ENCODE measurements around the gene EMD. TPM values are rescaled to one million over a fixed set of nuclear protein-coding genes. Genes with fewer than 3 reads are reported as not detected.

The EMD gene
- total RNA-seq, 1 experiment from 2014 or later = 69.3 TPM

DNA sequence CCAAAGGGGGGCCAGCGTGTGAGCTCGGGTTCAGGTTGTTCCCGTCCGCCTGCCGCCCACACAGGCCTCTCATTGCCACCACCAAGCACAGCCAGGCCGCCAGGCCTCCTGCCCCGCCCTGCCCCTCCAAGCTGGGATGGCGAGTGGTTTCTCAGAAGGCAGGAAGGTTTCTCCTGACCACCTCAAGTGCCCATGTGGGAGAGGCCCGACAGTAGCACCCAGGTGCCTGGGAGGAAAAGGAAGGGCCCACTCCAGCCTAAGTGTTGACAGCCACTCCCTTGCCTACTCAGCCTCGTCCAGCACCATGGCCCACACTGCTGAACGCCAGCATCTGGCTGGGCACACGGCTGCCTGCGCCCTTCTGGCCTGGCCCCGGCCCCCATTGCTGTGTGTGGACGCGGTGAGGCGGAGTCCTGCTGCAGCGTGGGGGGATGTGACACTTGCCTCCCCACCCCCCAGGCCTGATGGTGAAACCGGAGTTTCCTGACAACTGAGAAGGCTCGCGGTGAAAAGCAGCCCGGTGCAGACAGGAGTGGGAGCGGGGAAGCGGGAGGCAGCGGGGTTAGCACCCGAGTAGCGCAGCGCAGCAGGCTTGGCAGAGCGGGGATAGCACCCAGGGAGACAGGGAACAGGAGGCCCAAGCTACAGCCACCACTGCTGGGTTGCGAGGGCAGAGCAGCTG, 23.9 kb upstream of the EMD start:
- no peak for DNase-seq (ENCODE audit: low spot score)

DNA sequence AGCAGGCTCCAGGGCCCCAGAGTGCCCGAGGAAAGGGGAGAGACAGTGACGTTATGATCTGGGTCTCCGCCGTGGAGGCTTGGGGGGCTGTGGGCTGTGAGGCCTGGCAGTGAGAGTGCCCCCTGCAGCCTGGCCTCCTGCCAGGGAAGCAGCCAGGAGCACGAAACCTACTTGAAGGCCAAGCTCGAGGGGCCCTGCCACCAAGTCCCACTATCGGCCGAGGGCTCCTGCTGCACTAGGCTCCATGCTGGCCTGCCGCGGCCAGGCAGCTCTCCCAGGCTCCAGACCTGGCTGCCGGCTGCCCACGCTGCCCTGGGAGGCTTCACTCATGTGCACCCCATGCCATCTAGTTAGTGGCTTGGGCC, 23.3 kb upstream of the EMD start:
- no peak for DNase-seq (ENCODE audit: low spot score)

DNA sequence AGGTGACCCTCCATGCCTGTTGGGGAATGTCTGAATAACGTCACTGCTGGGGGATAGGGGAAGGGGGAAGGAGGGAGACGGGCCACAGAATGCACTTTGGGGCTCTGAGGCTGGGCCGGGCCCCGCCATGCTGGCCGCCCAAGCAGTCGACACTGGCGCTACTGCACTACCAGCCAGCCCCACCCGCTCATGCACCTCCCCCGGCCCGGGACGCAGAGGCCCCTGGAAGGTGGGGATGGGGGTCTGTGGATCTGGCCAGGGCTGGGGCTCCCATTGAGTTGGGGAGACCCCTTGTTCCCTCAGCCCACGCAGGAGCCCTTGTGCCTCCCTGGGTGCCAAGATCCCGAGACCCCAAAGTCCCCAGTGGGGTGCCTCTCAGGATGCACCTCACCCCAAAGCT, 22.5 kb upstream of the EMD start:
- no peak for DNase-seq (ENCODE audit: low spot score)

DNA sequence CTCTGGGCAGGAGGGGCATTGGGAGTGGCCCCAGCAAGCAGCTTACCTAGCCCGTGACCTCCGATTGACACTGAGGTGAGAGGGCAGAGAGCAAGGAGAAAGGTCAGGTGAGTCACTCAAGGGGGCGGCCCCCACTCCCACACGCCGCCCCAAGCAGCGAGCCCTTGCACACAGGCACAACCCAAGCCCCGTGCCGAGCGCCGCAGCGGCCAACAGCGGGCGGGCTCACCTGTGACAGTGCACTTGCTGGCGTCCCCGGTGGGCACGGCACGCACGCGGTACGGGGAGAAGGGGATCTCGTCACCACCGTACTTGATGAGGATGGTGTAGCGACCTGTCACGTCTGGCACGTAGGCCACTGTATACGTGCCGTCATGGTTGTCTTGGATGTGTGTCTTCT, 21.9 kb upstream of the EMD start:
- no peak for DNase-seq (ENCODE audit: low spot score)

DNA sequence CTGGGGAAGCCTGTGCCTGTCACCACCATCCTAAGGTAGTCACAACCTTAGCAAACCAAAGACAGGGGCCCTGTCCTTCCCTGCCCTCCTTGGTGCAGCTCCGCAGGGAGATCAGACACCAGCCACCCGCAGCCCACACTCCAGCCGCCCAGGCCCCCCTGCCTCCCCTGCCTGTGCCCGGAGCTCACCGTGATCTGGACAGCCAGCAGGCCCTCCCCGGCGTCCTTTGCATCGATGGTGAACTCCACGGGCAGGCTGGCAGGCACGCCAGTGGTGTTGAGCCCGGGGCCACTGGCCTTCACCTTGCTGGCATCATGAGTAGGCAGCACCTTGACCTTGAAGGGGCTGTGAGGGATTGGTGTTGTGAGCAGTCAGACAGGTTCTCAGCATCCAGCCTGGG, 21.1 kb upstream of the EMD start:
- DNase-seq (ENCODE audit: low spot score) = no peak

DNA sequence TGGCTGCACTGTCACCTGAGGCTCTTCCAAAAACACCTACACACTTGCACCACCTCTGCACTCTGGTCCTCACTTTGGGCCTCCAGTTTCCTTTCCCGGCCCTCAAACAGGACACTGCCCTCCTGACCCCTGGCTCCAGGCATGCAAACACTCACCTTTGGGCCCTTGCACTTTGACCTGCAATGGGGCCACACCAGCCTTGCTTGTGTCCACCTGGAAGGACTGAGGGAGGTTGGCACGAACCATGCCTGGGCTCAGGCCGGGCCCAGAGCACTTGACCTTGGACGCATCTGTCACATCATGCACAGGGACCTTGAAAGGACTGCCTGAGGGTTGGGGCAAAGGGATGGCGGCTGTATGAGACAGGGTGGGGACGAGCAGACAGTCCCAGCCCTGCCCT, 20.3 kb upstream of the EMD start:
- DNase-seq (ENCODE audit: low spot score) = no peak

DNA sequence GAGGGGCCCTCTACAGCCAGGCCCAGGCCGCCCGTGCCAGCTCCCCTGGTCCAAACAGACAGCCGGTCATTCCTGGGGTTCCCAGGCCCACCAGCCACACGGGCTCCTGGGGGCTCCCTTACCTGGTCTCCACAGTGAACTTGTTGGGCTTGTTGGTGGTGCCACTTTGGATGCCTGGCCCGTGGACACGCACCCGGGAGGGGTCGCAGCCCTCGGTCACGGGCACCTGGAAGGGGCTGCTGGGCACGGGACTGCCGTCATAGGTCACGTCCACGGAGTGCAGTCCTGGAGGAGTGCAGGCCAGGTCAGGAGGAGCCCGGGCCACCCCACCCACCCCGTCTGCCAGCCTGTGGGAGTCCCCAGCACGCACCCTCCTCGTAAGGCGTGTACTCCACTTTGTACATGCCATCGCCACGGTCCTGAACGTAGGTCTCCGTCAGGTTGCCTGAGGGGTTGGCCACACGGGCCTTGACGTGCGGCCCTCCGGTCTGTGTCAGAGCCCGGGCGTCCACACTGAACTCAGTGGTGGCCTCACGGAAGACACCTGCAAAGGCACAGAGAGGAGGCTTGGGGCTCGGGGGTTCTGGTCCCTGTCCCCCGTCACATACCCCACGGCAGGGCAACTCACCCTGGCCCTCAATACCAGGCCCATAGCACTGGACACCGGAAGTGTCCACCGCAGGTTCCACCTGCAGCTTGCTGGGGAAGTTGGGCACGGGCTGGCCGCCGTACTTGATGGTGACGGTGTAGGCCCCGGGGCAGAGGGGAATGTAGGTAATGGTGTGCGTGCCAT, 19.5 kb upstream of the EMD start:
- DNase-seq (ENCODE audit: low spot score) = no peak

DNA sequence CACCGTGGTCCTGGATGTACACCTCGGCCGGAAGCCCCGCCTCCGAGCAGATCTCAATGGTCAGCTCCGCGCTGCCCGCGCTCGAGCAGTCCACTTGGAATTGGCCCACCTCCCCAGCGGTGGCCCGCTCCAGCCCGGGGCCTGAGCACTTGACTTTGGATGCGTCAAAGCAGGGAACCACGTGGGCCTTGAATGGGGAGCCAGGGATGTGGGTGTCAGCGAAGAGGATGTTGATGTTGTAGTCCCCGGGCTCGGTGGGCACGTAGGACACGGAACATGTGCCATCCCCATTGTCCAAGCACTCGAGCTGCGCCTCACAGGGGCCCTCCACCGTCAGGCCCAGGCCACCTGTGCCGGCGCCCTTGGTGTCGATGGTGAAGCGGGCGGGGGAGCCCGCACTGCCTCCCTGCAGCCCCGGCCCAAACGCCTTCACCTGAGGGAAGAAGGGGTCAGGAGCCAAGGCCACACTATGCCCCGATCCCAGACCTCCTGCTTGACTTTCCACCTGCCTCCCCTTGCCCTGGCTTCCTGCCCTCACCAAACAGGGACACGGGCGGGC, 18.9 kb upstream of the EMD start:
- no peak for DNase-seq (ENCODE audit: low spot score)

DNA sequence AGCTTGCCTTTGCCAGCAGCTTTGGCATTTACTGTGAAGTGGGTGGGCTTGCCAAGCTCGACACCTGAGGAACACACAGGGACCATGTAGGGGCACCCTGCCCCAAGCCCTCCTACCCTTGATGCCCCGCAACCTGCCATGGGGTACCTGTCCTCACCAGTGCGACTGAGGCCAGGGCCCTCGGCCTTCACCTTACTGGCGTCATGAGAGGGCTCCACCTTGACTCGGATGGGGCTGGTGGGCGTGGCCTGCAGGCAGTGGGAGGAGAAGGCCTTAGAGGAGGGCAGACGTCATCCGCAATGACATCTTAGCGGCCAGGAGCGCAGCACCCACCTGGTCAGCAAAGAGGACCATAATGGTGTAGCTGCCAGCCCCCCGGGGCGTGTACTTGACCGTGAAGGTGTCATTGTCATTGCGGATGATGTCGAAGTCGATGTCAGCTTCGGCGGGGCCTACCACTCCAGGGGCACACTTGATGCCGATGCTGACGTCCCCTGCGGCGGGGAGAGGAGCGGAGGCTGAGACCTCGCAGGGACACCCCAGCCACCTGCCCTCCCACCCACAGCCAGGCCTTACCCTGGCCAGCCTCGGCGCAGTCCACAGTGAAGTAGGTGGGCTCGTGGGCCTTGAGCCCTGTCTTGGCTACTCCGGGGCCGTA, 16.9 kb upstream of the EMD start:
- no peak for DNase-seq (ENCODE audit: low spot score)

DNA sequence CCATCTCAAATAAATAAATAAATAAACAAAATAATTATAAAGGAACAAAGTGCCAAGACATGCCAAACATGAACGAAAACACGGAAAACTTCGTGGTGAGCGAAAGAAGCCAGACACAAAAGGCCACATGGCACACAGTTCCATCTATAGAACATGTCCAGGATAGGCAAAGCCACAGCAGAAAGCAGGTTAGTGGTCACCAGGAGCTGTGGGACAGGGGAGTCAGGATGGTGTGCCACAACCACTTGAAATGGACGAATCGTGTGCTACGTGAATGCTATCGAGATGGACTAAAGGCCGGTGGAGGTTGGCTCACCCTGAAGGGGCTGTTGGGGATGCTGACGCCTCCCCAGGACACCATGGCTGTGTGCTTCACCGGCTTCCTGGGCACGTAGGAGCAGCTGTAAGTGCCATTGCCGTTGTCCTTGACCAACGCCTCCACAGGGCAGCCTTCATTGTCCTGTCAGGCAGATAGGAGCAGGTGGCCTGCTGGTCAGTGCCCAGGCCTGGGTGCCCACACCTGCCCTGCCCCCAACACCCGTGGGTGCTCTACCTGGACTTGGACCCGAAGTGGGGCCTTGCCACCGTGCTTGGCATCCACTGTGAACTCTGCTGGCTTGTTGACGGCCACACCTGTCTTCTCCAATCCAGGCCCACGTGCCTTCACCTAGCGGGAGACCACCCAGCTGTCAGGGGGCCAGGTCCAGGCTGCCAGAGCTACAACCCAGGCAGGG, 15.2 kb upstream of the EMD start:
- DNase-seq (ENCODE audit: low spot score) = no peak

DNA sequence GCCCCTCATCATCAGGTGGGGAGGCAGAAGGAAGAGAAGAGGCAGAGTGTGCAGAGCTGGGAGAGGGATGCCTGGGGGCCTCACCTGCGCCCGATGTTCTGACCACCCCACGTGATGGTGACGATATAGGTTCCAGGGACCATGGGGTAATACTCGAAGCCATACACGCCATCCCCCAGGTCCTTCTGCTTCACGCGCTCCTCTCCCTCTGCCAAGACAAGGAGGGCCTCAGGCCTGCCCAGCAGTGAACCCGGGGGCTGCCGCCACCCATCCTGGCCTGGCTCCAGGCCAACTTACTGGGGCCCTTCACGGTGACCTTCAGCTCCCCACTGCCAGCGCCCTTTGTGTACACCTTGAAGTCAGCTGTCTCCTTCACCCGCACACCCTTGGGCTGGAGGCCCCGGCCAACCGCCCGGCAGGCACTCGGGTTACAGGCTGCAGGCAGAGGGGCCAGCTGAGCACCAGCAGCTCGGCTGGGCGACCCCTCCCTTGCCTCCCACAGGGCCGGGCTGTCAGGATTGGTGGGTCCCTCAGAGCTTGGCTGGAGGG, 14.0 kb upstream of the EMD start:
- DNase-seq (ENCODE audit: low spot score) = no peak

DNA sequence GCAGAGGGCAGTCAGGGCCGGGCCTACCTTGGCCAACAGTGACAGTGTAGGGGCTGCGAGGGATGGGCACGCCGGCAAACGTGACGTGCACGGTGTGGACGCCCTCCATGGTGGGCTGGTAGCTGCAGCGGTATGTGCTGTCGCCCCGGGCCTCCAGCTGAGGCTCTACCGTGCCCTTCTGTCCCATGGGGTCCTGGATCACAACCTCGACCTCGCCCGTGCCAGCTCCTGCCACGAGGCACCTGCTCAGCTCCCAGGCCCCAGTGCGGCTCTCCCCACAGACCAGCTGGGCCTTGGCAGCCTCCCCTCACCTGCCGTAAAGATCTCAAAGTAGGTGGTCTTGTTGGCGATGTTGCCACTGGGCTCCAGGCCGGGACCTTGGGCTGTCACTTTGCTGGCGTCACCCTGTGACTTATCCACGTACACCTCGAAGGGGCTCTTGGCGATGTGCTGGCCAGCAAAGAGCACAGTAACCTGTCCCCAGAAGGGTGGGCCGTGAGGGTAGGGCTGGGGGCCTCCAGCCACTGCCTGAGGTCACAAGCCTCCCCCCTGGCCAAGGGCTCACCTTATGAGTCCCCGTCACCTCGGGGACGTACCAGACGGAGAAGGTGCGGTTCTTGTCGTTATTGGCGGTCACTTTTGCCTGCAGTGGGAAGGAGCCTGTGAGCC, 13.0 kb upstream of the EMD start:
- no peak for DNase-seq (ENCODE audit: low spot score)

DNA sequence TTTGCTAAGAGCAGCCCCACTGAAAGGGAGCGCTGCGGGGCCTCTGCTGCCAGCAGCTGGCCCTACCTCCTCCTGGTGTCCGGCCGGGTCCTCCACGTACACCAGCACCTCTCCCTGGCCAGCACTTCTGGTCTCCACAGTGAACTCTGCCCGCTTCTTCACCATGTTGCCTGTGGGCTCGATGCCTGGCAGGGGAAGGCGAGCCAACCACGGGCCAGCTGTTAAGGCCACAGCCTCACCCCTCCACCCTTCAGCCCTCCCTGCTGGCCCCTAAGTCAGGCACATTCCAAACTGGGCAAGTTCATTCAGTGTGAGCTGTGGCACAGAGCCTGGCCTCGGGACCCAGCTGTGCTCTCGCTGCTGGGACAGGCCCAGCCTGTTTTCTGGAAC, 12.4 kb upstream of the EMD start:
- DNase-seq (ENCODE audit: low spot score) = no peak

DNA sequence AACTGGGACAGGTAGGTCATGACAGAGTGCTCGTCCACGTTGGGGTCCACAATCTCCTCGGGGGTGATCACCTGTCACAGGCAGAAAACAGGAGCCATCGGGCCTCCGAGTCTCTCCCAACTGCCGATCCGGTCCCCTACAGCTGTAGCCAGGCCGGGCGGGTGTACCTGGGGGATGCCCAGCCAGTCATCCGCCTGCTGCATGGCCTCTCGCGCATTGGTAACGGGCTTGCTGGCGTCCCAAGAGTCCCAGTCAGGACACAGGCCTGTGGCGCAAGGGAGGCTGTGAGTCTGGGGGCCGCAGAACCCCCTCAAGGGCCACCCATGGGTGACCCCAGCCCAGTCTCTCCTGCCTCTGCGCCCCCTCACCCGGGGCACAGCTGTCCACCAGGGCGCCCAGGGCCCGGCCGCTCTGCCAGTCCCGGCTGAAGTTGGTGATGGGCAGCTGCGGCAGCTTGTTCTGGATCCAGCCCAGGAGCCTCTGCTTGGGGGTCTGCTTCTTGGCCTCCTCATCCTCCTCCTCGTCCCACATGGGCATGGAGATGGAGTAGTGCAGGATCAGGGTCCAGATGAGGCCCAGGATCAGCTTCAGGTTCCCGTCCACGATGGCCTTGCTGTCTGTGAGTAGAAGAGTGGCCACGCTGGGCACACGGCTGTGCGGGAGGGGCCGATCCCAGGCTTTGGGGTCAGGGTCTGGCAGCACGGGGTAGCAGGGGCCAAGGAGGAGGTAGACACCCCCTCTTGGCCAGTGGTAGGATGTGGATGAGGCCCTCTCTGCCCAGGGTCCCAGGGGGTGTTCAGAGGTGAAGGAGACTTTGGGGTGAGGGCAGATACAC, 11.4 kb upstream of the EMD start:
- DNase-seq (ENCODE audit: low spot score) = no peak

DNA sequence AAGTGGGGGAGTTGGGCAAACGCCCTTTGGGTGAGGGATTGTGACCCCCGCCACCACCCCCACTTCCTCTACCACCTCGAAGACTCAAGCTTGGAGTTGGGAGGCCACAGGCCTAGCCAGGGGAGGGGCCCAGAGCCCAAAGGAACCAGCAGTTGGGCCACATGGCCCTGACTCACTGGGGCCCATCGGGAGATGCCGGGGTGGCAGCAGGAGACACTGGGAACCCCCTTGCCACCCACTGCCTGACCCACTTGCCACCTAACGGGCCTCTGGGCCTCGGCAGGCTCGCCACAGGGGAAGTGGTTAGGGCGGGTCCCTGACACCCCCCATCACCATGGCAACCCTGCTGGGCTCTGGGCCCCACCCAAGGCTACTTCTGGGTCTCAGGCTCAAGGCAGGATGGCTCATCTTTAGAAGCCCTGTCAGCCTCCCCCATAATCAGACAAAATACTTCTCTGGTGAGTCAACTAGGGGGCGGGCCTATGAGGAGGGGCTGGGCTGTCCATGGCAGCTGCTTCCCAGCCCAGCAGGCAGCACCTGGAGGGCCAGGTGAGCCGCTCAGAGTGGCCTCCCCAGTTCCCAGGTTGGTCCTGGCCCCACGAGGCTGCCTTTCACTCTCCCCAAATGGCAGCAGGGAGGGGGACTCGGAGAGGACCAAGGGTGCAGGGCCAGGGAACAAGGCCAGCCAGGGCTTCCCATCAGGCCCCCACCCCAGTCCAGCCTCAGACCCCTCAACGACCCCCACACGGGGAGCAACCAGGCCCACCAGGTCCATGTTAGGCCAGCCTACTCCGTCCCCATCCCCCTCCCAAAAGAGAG, 10.3 kb upstream of the EMD start:
- peak; percentile 86 for DNase-seq (ENCODE audit: low spot score)

DNA sequence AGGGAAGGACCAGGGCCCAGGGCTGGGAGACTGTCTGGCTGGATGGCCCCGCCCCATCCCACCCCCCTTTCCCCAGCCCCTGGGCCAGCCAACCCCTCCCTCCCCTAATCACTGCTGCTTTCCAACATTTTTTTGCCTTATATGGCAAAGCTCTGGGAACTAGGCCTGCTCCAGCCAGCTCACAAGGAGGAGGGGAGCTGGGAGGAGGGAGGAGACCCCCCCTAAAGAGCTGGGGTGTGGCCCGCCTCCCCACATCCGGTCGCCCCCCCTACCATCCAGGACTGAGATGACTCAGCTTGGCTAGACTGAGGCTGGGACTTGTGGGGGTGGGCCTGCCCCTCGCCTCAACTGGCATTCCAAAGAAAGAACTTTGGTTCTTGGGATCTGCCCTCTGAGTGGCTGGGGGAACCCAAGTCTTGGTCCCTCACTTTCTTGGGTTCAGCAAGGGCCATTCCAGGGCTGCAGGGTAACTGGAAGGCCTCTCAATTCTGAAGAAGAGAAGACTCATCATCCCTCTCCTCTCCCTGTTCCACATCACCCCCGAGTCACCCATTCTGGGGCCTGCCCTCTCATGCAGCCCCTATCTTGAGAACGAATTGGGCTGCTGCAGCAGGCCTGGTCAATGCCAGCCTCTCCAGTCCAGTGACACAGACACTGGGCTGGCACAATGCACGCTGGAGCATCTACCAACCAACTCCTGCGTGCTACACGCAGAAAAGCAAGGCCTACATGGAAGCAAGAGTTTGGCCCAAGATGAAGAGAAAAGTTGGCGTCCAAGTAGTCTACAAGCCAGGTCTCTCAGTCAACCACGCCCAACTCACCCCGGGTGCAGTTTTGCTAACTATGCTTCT, 9.4 kb upstream of the EMD start:
- DNase-seq (ENCODE audit: low spot score) = peak; percentile 95

DNA sequence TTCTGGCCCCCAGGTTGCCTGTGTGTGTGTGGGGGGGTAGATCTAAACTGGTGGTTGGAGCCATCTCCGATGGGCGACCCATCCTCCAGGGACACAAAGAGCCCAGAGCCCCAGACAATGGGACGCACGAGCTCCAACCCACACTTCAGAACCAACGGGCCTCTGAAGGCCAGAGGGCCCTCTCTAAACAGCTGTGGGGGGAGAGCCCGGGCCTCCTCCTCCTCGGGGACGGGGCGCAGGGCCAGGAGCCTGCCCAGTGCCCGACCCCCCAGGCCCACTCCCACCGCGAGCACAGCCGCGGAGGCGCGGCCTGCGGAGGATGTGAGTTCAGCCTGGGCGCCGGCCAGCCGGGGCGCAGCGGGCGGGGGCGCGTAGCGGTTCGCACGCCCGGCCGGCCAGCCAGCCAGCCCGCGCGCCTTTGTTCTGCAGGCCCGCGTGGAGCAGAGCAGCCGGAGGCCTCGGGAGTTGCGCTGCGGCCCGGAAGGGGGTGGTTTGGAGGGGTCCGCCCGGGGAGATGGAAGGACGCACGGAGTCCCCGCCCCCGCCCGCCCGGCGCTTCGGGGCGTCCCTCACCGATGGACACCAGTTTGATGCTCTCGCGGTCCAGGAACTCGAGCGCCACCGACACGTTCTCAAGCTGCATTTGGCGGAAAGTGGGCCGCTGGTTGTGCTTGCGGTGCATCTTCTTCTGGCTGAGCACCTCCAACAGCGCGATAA, 8.6 kb upstream of the EMD start:
- no peak for DNase-seq (ENCODE audit: low spot score)
